K562 (cell line): ENCODE measurements around the gene DSCAM. TPM values are rescaled to one million over a fixed set of nuclear protein-coding genes. Genes with fewer than 3 reads are reported as not detected.

Source experiments
- ATAC-seq: fragments of 200-7000 bp; cut with Tn5 transposase; 3 replicates; pipeline ENCODE4 v1.9.1; 2020; ENCODE audit warnings: moderate library complexity
- BruUV-seq: library from RNA; stranded (reverse); fragments of 400-500 nt; replicated peaks from 2 replicates; lab custom pipeline; 2021; lab: Mats Ljungman, UMichigan
- CTCF ChIA-PET: fragments of 300-600 bp; formaldehyde crosslinking; extraction: SDS; loops from one replicate; lab custom pipeline; 2021; ENCODE audit warnings: low intra/inter-chr PET ratio; lab: Yijun Ruan, JAX
- POLR2A ChIA-PET: fragments of 300-600, 350-650 bp; sonication (Branson Sonifier 250); formaldehyde crosslinking; extraction: SDS; loops from one replicate; lab custom pipeline; 2021; ENCODE audit warnings: antibody characterized with exemption, inconsistent platforms; lab: Yijun Ruan, JAX
- DNase-seq, 4 experiments: peaks; one replicate each; pipeline versions ENCODE4 v3.0.0 to v3.0.0-alpha.2; 2011 to 2018; ENCODE audit warnings: low spot score in 3 of 4, mixed read lengths in 3 of 4; ENCODE audit errors: extremely low read depth in 1 of 4
- FAIRE-seq: peaks from 2 replicates; lab custom pipeline; 2011; peaks lifted over from hg19 to GRCh38; lab: Jason Lieb, UNC
- H2AFZ ChIP-seq: 2 replicates; pipeline ENCODE4 v1.6.0; 2011; ENCODE audit warnings: low read depth, low read length, control low read depth, inconsistent platforms
- H3K27ac ChIP-seq: fragments of 200-600 bp; 3 replicates; pipeline ENCODE4 v1.8.0; 2011; ENCODE audit warnings: low read depth, mild to moderate bottlenecking, control low read depth, inconsistent platforms, low read length, moderate library complexity, mixed read lengths; ENCODE audit errors: extremely low read depth
- H3K27me3 ChIP-seq, 2 experiments: fragments of 300-600 bp in 1 of 2; 2 replicates in 1 of 2; 3 replicates in 1 of 2; pipeline versions ENCODE4 v1.6.0 to v1.8.0; 2011; ENCODE audit warnings: inconsistent platforms in 2 of 2, low read length in 2 of 2, mild to moderate bottlenecking in 1 of 2, mixed read lengths in 1 of 2, moderate library complexity in 1 of 2; ENCODE audit not compliant: control insufficient read depth in 2 of 2, insufficient read depth in 2 of 2
- H3K36me3 ChIP-seq: fragments of 300-600 bp; 3 replicates; pipeline ENCODE4 v1.8.0; 2011; ENCODE audit warnings: mild to moderate bottlenecking, low read length, inconsistent platforms; ENCODE audit not compliant: control insufficient read depth, insufficient read depth
- H3K4me1 ChIP-seq, 2 experiments: fragments of 200-600 bp in 1 of 2; replicated peaks in 1 of 2; 2 replicates in 1 of 2; 3 replicates in 1 of 2; pipeline versions ENCODE4 v1.5.1 to v1.8.0; 2011; ENCODE audit warnings: inconsistent platforms in 2 of 2, low read length in 2 of 2, mild to moderate bottlenecking in 1 of 2, mixed read lengths in 1 of 2, moderate library complexity in 1 of 2; ENCODE audit not compliant: control insufficient read depth in 2 of 2, insufficient read depth in 2 of 2
- H3K4me2 ChIP-seq: 2 replicates; pipeline ENCODE4 v1.6.1; 2011; ENCODE audit warnings: low read length, control low read depth, inconsistent platforms, mixed read lengths; ENCODE audit not compliant: insufficient read depth
- H3K4me3 ChIP-seq: fragments of 200-600 bp; sonication (generic), shearing (Covaris generic); 2 replicates; pipeline ENCODE4 v1.5.1; 2016; ENCODE audit warnings: control low read depth, inconsistent platforms
- H3K79me2 ChIP-seq: fragments of 200-600 bp; 3 replicates; pipeline ENCODE4 v1.8.0; 2011; ENCODE audit warnings: low read length, inconsistent platforms; ENCODE audit not compliant: control insufficient read depth, insufficient read depth
- H3K9ac ChIP-seq, 2 experiments: 2 replicates each; pipeline versions ENCODE4 v1.6.0 to v1.6.1; 2011; ENCODE audit warnings: low read depth in 2 of 2, low read length in 2 of 2, control low read depth in 1 of 2, inconsistent platforms in 1 of 2, mild to moderate bottlenecking in 1 of 2, mixed read lengths in 1 of 2; ENCODE audit not compliant: insufficient read depth in 1 of 2
- H3K9me1 ChIP-seq: one replicate; pipeline ENCODE4 v1.6.0; 2011; ENCODE audit warnings: inconsistent platforms, mild to moderate bottlenecking, low read length, moderate library complexity; ENCODE audit not compliant: control insufficient read depth, insufficient read depth
- H3K9me3 ChIP-seq: replicated peaks from 2 replicates; pipeline ENCODE4 v1.5.1; 2011; ENCODE audit warnings: low read depth, low read length, inconsistent platforms; ENCODE audit not compliant: control insufficient read depth, insufficient read depth
- H4K20me1 ChIP-seq: replicated peaks from 2 replicates; pipeline ENCODE4 v1.6.1; 2011; ENCODE audit warnings: low read length, inconsistent platforms, mixed read lengths; ENCODE audit not compliant: control insufficient read depth, insufficient read depth
- ARID3A ChIP-seq: IDR thresholded peaks from 2 replicates; pipeline ENCODE4 v1.6.1; 2012; ENCODE audit warnings: low read depth, low read length, improper control_type of control experiment, borderline replicate concordance
- BRD4 ChIP-seq: fragments of 200-600 bp; sonication (generic); IDR thresholded peaks from 2 replicates; pipeline ENCODE4 v1.6.1; 2017; ENCODE audit warnings: inconsistent platforms
- HES1 ChIP-seq: fragments of 450-650 bp; IDR thresholded peaks from 2 replicates; pipeline ENCODE4 v1.6.1; 2016; ENCODE audit warnings: low read depth, mild to moderate bottlenecking, moderate library complexity
- HMG20B ChIP-seq: fragments of 250-450 bp; sonication (Bioruptor Pico); IDR thresholded peaks from 2 replicates; pipeline ENCODE4 v1.5.0; 2021; ENCODE audit warnings: mild to moderate bottlenecking
- MTA3 ChIP-seq: fragments of 450-650 bp; formaldehyde crosslinking; IDR thresholded peaks from 2 replicates; pipeline ENCODE4 v1.6.1; 2017; ENCODE audit warnings: mild to moderate bottlenecking, borderline replicate concordance
- PRPF4 ChIP-seq: fragments of 200-400 bp; formaldehyde crosslinking; IDR thresholded peaks from one replicate; pipeline ENCODE4 v1.6.1; 2017; ENCODE audit warnings: low read length, low read depth, mild to moderate bottlenecking; ENCODE audit not compliant: insufficient read depth, poor library complexity, severe bottlenecking
- SOX6 ChIP-seq: fragments of 450-650 bp; IDR thresholded peaks from 2 replicates; pipeline ENCODE4 v1.6.1; 2014; ENCODE audit warnings: mild to moderate bottlenecking
- ZFP36 ChIP-seq: fragments of 150-350 bp; IDR thresholded peaks from 2 replicates; pipeline ENCODE4 v1.6.1; 2018; ENCODE audit warnings: low read length, low read depth; ENCODE audit not compliant: partially characterized antibody
- WGBS: fragments of 100-300 bp; shearing (Covaris generic); methylation state at CpG from one replicate; pipeline ENCODE4 v1.1.6; 2016; ENCODE audit warnings: low coverage, mixed read lengths; ENCODE audit not compliant: insufficient coverage; ENCODE audit errors: missing lambda C conversion rate; 5-methylcytosine and 5-hydroxymethylcytosine counted together
- in situ Hi-C: fragments of 300-500 bp; cut with MboI; formaldehyde crosslinking; loops from 4 replicates; pipeline ENCODE4 v1.15.0; 2018; ENCODE audit warnings: inconsistent platforms, mixed read lengths
- intact Hi-C: fragments of 100-400 bp; cut with micrococcal nuclease; formaldehyde crosslinking; loops from 2 replicates; pipeline ENCODE4 v1.14.2; 2022
- polyA plus RNA-seq, 8 experiments: library from polyadenylated mRNA; depleted of rRNA in 4 of 8; stranded (reverse) in 5 of 8; unstranded in 3 of 8; fragments of >200 nt; fragmentation: Nextera tagmentation in 2 of 8; fragmentation: Illumina TruSeq in 1 of 8; extraction: Ambion mirVana in 2 of 8; extraction: Trizol in 1 of 8; gene quantifications; 2 replicates each; pipeline versions ENCODE4 v1.2.1 to v1.2.3, GENCODE V29; 2011 to 2014; ENCODE audit warnings: inconsistent platforms in 1 of 8, missing spikeins in 1 of 8
- total RNA-seq, 7 experiments: library from RNA; depleted of rRNA in 6 of 7; stranded (reverse); fragments of >200 nt in 6 of 7; fragmentation: Illumina TruSeq in 2 of 7; extraction: Trizol in 2 of 7; gene quantifications; 2 replicates each; pipeline versions ENCODE4 v1.2.1 to v1.2.3, GENCODE V29; 2011 to 2021; ENCODE audit warnings: low replicate concordance in 1 of 7

Gene DSCAM
- total and polyA plus RNA-seq, 9 of the 15 experiments (the other 6 are each of a cell fraction or from before 2014, with no cell fraction given): not detected

- no peak for TF ChIP-seq ARID3A
- TF ChIP-seq PRPF4: no peak
- no peak for TF ChIP-seq HES1
- no peak for TF ChIP-seq BRD4
- no peak for TF ChIP-seq HMG20B (CRISPR knock-in tag)
- no peak for TF ChIP-seq SOX6
- TF ChIP-seq MTA3: no peak
- no peak for TF ChIP-seq ZFP36
- Histone ChIP-seq H2AFZ (no peak overlapping the region), H3K9me3 (no peaks in the 10 kb centered on the region), H3K9me1 (no peaks in the 10 kb centered on the region), H3K79me2 (no peaks in the 10 kb centered on the region), H3K27ac (no peak overlapping the region), H3K9ac (no peak overlapping the region), H4K20me1 (no peaks in the 10 kb centered on the region), H3K36me3 (no peaks in the 10 kb centered on the region), H3K4me2 (no peak overlapping the region), H3K4me3 (no peak overlapping the region), H3K4me1 (no peaks in the 10 kb centered on the region), H3K27me3 (no peaks in the 10 kb centered on the region)
- intact Hi-C loops (no loop called here), in situ Hi-C loops (no loop called here)
- ChIA-PET POLR2A (no interaction called here), CTCF (no interaction called here)
- DNase-seq (no peak), FAIRE-seq (no peak), ATAC-seq (no peak)
- BruUV-seq: no TSS peak
- WGBS: 0% methylated on average over 1 of the region's 1 CpG
Observed at GRCh38 chr21:40489001-40489400, 358.0 kb downstream of the DSCAM start.
